Measurements from ENCODE around the gene CGNL1.

Gene CGNL1

DNA sequence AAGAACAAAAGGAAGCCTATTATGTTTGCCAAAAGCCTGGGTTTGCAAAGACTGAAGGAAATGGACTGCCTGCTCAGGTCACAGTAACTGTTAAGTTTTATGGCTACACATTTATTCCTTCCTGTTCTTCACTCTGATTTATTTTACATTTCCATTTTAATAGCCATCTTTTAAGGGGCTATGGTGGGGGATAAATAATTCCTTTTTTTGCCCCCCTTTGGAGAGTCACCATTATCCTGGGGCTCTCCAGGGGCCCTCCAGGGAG lies 161.9 kb downstream of the CGNL1 start:
- ChIA-PET POLR2A (no interaction called here), CTCF (interaction anchor here (2.2 to 2.3 kb wide), 2 partner anchors 10 to 197 kb away, joined by 13 read pairs; no protein-coding TSS in a partner anchor)
- TF ChIP-seq, protein P1, sequence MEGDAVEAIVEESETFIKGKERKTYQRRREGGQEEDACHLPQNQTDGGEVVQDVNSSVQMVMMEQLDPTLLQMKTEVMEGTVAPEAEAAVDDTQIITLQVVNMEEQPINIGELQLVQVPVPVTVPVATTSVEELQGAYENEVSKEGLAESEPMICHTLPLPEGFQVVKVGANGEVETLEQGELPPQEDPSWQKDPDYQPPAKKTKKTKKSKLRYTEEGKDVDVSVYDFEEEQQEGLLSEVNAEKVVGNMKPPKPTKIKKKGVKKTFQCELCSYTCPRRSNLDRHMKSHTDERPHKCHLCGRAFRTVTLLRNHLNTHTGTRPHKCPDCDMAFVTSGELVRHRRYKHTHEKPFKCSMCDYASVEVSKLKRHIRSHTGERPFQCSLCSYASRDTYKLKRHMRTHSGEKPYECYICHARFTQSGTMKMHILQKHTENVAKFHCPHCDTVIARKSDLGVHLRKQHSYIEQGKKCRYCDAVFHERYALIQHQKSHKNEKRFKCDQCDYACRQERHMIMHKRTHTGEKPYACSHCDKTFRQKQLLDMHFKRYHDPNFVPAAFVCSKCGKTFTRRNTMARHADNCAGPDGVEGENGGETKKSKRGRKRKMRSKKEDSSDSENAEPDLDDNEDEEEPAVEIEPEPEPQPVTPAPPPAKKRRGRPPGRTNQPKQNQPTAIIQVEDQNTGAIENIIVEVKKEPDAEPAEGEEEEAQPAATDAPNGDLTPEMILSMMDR (IDR thresholded peaks at IDR 0.05; ENCODE audit: control extremely low read depth, extremely low read depth, low read depth, missing control alignments) = no peak
- no peak for DNase-seq (ENCODE audit: extremely low spot score)

DNA sequence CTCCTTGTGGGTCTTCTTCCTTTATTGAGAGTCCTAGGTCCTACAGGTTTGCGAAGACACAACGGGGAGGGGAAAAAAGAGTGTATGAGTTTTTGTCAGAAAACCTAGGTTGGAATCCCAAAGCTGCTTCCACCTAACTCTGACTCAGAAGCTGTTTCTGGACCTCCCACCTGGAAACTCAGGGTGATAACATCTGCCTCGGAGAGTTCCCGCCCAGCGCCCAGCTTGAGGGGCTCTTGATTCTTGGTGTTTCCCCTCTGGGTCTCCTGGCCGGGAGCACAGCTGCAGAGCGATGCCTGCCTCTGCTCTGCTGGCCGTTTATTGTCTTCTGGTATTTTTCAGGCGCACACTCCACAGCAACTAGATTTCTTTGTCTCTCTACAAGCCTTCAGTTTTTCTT lies 162.5 kb downstream of the CGNL1 start:
- TF ChIP-seq, protein P1 (IDR thresholded peaks at IDR 0.05; ENCODE audit: control extremely low read depth, extremely low read depth, low read depth, missing control alignments) = no peak

DNA sequence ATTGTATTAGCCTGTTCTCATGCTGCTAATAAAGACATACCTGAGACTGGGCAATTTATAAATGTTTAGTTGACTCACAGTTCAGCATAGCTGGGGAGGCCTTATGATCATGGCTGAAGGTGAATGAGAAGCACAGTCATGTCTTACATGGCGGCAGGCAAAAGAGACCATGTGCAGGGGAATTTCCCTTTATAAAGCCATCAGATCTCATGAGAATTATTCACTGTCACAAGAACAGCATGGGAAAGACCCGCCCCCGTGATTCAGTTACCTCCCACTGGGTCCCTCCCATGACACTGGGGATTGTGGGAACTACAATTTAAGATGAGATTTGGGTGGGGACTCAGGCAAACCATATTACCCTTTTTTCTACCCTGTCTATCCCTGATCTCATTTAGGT lies 163.9 kb downstream of the CGNL1 start:
- CTCF ChIA-PET = interaction anchor here (1.3 to 5.4 kb wide), 3 partner anchors 12 to 199 kb away, joined by 3 to 65 read pairs (median 13); no protein-coding TSS in a partner anchor
- POLR2A ChIA-PET = no interaction called here
- DNase-seq (ENCODE audit: extremely low spot score) = no peak
- TF ChIP-seq, protein P1 (IDR thresholded peaks at IDR 0.05; ENCODE audit: control extremely low read depth, extremely low read depth, low read depth, missing control alignments) = no peak

More for the DNA sequence above, 162.5 kb downstream of the CGNL1 start:
- POLR2A ChIA-PET = no interaction called here
- DNase-seq (ENCODE audit: extremely low spot score) = no peak
- CTCF ChIA-PET = interaction anchor here (1.3 to 5.4 kb wide), 3 partner anchors 10 to 198 kb away, joined by 3 to 65 read pairs (median 13); no protein-coding TSS in a partner anchor

DNA sequence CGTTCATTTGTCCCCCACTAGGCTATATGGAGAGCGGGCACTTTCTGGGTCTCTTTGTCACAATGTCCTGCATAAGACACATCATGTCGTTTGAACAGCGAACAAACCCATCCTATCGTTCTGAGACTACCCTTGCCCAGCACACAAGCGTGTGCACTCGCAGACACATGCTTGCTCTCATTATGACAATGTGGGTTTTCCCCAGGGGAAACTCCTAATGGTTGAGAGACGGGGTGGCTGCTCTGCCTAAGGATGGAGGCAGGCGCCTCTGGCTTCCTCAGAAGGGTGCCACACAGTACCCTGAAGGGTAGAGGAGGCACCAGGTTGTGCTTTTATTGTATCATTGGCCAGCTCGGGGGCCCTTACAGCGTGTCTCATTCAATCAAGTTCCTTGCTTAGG lies 164.4 kb downstream of the CGNL1 start:
- TF ChIP-seq, protein P1 (IDR thresholded peaks at IDR 0.05; ENCODE audit: control extremely low read depth, extremely low read depth, low read depth, missing control alignments) = no peak
- ChIA-PET CTCF (interaction anchor here (1.4 to 11.1 kb wide), 5 partner anchors 12 to 200 kb away, joined by 4 to 93 read pairs (median 16); no protein-coding TSS in a partner anchor), POLR2A (no interaction called here)
- peak; percentile 70 for DNase-seq (ENCODE audit: extremely low spot score)

DNA sequence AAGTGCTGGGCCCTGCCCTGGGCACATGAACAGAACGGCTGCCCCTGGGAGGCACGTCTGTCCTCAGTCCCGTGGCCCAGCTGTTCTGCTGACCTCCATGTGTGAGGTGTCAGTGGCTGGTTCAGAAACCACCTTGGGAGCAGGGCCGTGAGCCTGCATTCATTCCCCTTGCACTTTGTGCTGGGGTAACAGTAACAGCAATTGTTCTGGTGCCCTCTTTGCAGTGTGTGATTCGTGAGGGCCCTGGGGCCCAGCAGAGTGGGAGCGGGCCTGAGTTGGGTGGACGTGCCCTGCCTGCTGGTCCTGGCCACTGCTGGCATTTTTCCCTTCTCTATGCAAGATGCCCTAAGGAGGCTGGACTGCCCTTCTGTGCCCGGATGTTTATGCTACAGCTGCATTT lies 165.0 kb downstream of the CGNL1 start:
- TF ChIP-seq, protein P1 (IDR thresholded peaks at IDR 0.05; ENCODE audit: control extremely low read depth, extremely low read depth, low read depth, missing control alignments) = no peak
- DNase-seq (ENCODE audit: extremely low spot score) = no peak
- ChIA-PET CTCF (interaction anchor here (0.7 to 11.1 kb wide), 22 partner anchors 10 to 1050 kb away, joined by 3 to 93 read pairs (median 4); no protein-coding TSS in a partner anchor), POLR2A (no interaction called here)

DNA sequence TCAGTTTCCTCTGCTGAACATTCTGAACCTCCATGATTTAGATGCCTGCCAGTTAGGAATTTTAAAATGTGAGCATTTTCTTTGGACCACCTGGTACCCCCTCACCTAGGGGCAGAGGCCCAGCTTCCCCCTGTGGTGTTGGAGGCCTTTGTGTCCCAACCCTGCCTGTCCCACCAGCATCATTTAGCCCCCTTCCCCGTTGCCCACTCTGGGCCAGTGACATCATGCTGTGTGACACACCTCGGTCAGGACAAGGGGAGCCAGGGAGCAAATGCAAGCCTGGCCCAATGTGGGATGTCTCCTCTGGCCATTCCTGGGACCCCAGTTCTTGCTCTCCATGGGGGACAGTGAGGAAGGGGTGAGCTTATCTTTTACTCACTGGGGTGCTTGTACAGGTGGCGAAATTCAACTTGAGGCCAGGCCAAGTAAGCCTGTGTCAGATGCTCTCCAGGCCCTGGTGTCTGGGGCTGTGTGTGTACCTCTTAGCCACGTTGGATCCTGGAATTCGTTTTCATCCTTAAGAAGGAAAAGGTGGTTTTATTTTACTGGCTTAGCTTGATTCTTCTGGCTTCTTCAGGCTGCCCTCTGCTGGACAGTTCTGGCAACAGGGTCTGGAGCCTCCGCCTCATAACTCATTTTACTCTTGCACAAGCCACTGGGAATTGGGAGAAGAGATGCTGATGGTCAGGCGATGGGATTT lies 165.7 kb downstream of the CGNL1 start:
- ChIA-PET POLR2A (no interaction called here), CTCF (interaction anchor here (0.7 to 11.1 kb wide), 27 partner anchors 9 to 1051 kb away, joined by 3 to 93 read pairs (median 4); no protein-coding TSS in a partner anchor)
- TF ChIP-seq, protein P1 (IDR thresholded peaks at IDR 0.05; ENCODE audit: control extremely low read depth, extremely low read depth, low read depth, missing control alignments) = peak; percentile 76
- DNase-seq (ENCODE audit: extremely low spot score) = peak; percentile 53
